ENCODE results near the gene SKIDA1.
"Not testable (repeated sequence)": the region's sequence is repeated elsewhere in the genome, so short reads cannot be mapped to it uniquely, and the experiment has no call there.

SKIDA1 gene

DNA sequence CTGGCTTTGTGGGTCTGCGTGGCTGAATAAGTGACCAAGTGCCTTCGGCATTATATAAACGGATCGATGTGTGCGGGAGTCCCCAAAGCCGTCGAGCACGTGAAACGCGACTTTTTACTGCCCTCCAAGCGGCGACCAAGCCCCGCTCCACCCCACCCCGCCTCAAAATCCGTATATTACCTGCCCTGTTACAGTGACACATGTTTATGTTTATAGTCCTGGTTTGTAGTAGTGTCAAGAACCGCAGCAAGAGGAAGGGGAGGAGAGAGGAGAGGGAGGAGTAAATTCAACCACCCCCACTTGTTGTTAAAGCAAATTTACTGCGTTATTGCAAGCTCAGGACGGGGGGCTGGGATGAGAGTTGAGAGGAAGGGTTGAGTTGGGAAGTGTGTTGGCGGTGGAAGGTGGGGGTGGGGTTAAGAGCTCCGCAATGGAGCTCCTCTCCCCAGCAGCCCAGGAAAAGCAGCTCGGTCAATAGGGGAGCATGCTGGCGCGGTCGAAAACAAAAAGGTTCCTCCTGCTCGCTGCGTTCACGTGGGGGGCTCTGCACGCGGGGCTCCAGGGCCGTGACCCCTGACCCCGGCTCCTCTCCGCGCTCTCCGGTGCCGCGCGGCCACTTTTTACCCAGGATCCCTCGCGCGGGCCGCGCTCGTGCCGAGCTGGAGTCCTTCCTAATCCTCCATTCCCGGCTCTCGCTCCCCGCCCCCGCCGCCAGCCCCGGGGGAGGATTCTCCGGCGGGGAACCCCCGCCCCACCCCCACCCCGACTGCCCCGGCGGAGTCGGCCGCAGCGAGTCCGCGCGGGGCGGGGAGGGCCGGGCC, at the start of gene SKIDA1:
TSS of gene SKIDA1 (minus strand) at position 316 of the 821 bp plus-strand sequence. CDS start 7,860 bp downstream, outside the sequence.
- peak; percentile 70 for DNase-seq

GRCh38 chr10:21574514-21574913, 49.0 kb upstream of the SKIDA1 start:
- DNase-seq, result not testable (repeated sequence)

DNA sequence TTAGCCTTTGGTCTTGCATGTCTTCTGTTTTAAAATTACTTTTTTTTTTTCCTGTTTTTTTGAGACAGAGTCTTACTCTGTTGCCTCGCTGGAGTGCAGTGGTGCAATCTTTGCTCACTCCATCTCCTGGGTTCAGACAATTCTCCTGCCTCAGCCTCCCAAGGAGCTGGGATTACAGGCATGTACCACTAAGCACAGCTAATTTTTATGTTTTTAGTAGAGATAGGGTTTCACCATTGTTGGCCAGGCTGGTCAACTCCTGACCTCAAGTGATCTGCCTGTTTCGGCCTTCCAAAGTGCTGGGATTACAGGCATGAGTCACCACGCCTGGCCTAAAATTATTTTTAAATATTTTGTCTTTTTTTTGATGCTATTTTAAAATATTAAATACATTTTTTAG, 47.1 kb upstream of the SKIDA1 start:
- DNase-seq, result no peak

- DNase-seq, result no peak
Measured at GRCh38 chr10:21570761-21571521, 45.5 kb upstream of the SKIDA1 start.

DNA sequence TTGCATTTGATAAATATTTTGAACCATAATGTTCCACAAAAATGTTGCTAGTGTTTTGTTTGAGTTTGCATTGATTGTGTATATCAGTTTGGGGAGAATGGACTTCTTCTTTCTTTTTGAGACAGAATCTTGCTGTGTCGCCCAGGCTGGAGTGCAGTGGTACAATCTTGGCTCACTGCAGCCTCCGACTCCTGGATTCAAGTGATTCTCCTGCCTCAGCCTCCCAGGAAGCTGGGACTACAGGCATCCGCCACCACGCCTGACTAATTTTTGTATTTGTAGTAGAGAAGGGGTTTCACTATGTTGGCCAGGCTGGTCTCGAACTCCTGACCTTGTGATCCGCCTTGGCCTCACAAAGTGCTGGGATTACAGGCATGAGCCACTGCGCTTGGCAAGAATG, 33.5 kb upstream of the SKIDA1 start:
- DNase-seq, result not testable (repeated sequence)

GRCh38 chr10:21556527-21556926, 31.0 kb upstream of the SKIDA1 start:
- DNase-seq, result no peak

GRCh38 chr10:21552638-21553037, 27.2 kb upstream of the SKIDA1 start:
- DNase-seq, result no peak

- no peak for DNase-seq
Measured at GRCh38 chr10:21547246-21547645, 21.8 kb upstream of the SKIDA1 start.

- DNase-seq, result not testable (repeated sequence)
Measured at GRCh38 chr10:21540701-21541100, 15.2 kb upstream of the SKIDA1 start.

DNA sequence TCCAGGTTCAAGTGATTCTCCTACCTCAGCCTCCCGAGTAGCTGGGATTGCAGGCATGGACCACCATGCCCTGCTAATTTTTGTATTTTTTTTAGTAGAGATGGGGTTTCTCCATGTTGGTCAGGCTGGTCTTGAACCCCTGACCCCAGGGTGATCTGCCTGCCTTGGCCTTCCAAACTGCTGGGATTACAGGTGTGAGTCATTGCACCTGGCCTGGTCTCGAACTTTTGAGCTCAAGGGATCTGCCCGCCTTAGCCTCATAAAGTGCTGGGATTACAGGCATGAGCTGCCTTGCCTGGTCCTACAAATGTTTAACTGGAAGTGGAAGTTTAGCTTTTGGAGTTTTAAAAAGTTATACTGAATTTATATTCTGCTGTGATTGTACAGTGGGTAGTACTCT, 11.4 kb upstream of the SKIDA1 start:
- DNase-seq, result no peak

- DNase-seq, result not testable (repeated sequence)
Measured at GRCh38 chr10:21535976-21536375, 10.5 kb upstream of the SKIDA1 start.

DNA sequence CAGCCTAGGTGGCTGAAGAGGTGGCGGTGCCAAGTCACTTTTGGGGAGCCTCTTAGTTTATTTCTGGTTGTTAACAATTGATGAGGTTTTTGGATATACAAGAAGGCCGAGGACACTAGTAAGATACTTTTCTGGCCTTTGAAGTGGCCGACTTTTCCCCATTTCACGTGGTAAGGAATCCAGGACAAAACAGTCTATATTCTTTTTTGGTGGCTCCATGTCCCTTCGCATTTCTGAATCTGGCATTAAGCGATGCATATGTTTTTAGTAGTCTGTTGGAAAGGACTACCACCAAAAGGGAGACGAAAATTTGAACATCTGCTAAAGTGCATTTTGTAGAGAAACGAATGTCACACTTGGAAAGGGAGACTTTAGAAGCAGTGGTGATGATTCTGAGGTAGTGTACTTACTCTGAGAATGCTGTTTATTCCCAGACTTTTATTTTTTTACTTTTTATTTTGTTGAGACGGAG, 10.0 kb upstream of the SKIDA1 start:
- no peak for DNase-seq

- DNase-seq, result peak; percentile 63
Measured at GRCh38 chr10:21534604-21535493, 9.4 kb upstream of the SKIDA1 start.

DNA sequence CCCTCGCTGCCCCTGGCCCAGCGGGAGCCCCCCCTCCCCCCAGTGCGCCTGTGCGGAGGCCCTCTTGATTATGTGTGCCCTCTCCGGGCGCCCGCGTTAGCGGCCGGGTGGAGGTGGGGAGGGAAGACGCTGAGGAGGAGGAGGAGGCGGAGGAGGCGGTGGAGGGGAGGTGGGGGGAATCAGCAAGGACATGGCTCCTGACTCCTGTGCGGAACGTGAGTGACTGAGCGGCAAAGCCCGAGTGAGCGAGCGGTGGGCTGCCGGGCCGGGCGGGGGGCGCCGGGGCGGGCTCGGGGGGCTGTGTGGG, 8.8 kb upstream of the SKIDA1 start:
- no peak for DNase-seq

DNA sequence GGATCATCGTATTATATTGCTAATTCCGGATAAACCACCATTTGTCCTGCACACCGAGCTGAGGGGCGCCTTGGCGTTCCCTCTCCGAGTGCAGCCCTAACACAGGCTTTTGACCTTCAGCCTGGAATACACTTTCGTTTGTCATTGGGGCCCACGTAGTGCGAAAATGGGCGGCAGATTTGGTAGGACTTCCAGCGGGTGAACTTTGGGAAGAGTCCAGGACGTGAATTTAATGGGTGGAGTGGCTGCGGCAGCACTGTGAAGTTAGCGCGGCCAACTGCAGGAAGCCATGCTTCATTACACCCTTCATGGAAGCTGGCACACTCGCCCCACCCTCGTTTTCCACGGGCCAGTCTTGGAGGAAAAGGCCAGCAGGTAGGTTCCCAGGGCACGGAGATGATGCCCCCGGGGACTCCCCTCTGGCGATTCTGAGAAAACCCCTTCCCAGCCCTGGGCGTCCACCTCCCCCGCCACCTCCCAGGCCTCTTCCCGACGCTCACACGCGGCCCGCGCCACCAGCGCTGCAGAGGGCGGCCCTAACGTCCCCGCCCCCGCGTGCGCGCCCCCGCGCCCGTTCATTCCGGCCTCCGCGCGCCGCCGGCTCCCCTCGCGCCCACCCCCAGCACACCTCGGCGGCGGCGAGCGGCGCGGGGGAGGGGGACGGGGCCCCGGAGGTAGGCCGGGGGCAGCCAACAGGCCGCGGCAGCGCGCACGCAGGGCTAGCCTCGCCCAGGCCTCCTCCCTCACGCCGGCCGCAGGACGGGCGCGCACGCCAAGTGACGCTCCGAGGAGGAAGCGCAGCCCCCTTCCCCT, 8.2 kb upstream of the SKIDA1 start, which contains the start of gene MLLT10:
TSS of gene MLLT10 (plus strand) at position 766 of the 813 bp plus-strand sequence. CDS start 413 bp downstream, outside the sequence.
- DNase-seq, result peak; percentile 92

- DNase-seq, result no peak
Measured at GRCh38 chr10:21532694-21533466, 7.4 kb upstream of the SKIDA1 start.

DNA sequence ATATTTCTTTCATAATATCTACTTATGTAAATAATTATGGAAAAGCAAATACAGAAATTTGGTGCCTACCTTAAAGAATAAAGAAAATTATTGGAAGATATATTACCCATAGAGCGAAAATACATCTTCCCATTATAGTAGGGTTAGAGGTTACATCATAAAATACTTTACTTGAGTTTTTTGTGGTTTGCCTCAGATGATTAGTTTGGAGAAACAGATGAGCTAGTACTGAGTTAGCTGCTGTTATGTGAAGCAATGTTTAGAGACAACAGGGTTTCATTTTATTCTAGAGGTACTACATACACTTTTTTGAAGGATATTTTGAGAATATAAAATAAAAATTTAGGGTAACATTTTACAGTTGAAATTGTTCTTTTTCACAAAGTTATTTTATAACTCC, 5.7 kb upstream of the SKIDA1 start:
- DNase-seq, result no peak

- no peak for DNase-seq
Measured at GRCh38 chr10:21530641-21531040, 5.2 kb upstream of the SKIDA1 start.

DNA sequence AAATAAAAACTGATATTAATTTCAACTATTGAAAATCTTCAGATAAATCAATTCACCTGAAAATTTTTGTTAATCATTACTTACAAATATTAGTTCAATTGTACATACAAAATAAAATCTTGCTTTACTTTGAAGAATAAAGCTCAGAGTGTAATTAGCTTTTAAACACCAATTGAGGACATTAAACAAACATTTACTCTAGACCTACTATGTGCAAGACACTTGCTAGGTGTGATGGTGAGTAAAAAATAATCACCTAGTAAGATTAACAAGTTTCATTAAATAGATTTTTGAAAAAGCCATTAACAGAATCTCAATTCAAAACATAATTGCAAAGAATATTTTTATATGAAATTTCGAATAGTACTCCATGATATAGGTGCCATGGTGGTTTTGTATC, 4.7 kb upstream of the SKIDA1 start:
- DNase-seq, result no peak

GRCh38 chr10:21529032-21529910, 3.8 kb upstream of the SKIDA1 start:
- DNase-seq, result no peak
